ENCODE measurements around the gene ARHGAP32. TPM values are rescaled to one million over a fixed set of nuclear protein-coding genes. Genes with fewer than 3 reads are reported as not detected.

ARHGAP32 gene
- total and polyA plus RNA-seq, 2 donors from 2014 or later, result 2.1 to 30.8 TPM

- intact Hi-C loops (cut with DNase I), result no loop called here
- peaks cover 0 to 2% (median 0%) of the 10 kb centered on the region in 3 donors for H3K4me1 ChIP-seq (ENCODE audit: control insufficient read depth in 2 of 3, insufficient read depth in 2 of 3, low read depth in 1 of 3, low read length in 3 of 3)
- H3K4me3 ChIP-seq (ENCODE audit: low read length in 3 of 3), result no peak overlapping the region
- H3K9ac ChIP-seq (ENCODE audit: low read length in 3 of 3), result no peak overlapping the region
- peaks cover 2 to 34% (median 20%) of the 10 kb centered on the region in 3 donors for H3K36me3 ChIP-seq (ENCODE audit: control insufficient read depth in 2 of 3, insufficient read depth in 3 of 3, low read length in 3 of 3)
- H3K27ac ChIP-seq (ENCODE audit: low read depth in 2 of 2, low read length in 2 of 2), result no peak overlapping the region
- H3K9me3 ChIP-seq (ENCODE audit: control insufficient read depth in 2 of 3, insufficient read depth in 1 of 3, low read length in 3 of 3), result no peaks in the 10 kb centered on the region
- TF ChIP-seq CTCF (IDR thresholded peaks at IDR 0.05; ENCODE audit: borderline replicate concordance, extremely low read depth, insufficient read depth), result no peak
- DNase-seq (no peak), FAIRE-seq (no peak)
- H3K27me3 ChIP-seq (ENCODE audit: control insufficient read depth, insufficient read depth, low read length), result no peaks in the 10 kb centered on the region
Observed at GRCh38 chr11:128967578-128967977, 224.5 kb downstream of the ARHGAP32 start.

- no peak for FAIRE-seq
- Histone ChIP-seq H3K4me3 (ENCODE audit: low read length in 3 of 3) (no peak overlapping the region), H3K27me3 (ENCODE audit: control insufficient read depth, insufficient read depth, low read length) (no peaks in the 10 kb centered on the region), H3K9me3 (ENCODE audit: control insufficient read depth in 2 of 3, insufficient read depth in 1 of 3, low read length in 3 of 3) (no peaks in the 10 kb centered on the region), H3K36me3 (ENCODE audit: control insufficient read depth in 2 of 3, insufficient read depth in 3 of 3, low read length in 3 of 3) (peaks cover 2 to 15% (median 12%) of the 10 kb centered on the region in 3 donors), H3K27ac (ENCODE audit: low read depth in 2 of 2, low read length in 2 of 2) (no peak overlapping the region), H3K4me1 (ENCODE audit: control insufficient read depth in 2 of 3, insufficient read depth in 2 of 3, low read depth in 1 of 3, low read length in 3 of 3) (peaks cover 0 to 2% (median 0%) of the 10 kb centered on the region in 3 donors), H3K9ac (ENCODE audit: low read length in 3 of 3) (no peak overlapping the region)
- no peak for DNase-seq
- intact Hi-C loops (cut with DNase I), result no loop called here
- TF ChIP-seq CTCF (IDR thresholded peaks at IDR 0.05; ENCODE audit: borderline replicate concordance, extremely low read depth, insufficient read depth), result no peak
Observed at GRCh38 chr11:128965485-128965884, 226.6 kb downstream of the ARHGAP32 start.

- no peak overlapping the region for H3K27ac ChIP-seq (ENCODE audit: low read depth in 2 of 2, low read length in 2 of 2)
- no peak overlapping the region for H3K4me3 ChIP-seq (ENCODE audit: low read length in 3 of 3)
- DNase-seq (no peak), FAIRE-seq (no peak)
- peaks cover 0 to 2% (median 0%) of the 10 kb centered on the region in 3 donors for H3K4me1 ChIP-seq (ENCODE audit: control insufficient read depth in 2 of 3, insufficient read depth in 2 of 3, low read depth in 1 of 3, low read length in 3 of 3)
- intact Hi-C loops (cut with DNase I), result no loop called here
- TF ChIP-seq CTCF (IDR thresholded peaks at IDR 0.05; ENCODE audit: borderline replicate concordance, extremely low read depth, insufficient read depth), result no peak
- H3K36me3 ChIP-seq (ENCODE audit: control insufficient read depth in 2 of 3, insufficient read depth in 3 of 3, low read length in 3 of 3), result peaks cover 2 to 5% (median 4%) of the 10 kb centered on the region in 3 donors
- no peaks in the 10 kb centered on the region for H3K27me3 ChIP-seq (ENCODE audit: control insufficient read depth, insufficient read depth, low read length)
- H3K9ac ChIP-seq (ENCODE audit: low read length in 3 of 3), result no peak overlapping the region
- no peaks in the 10 kb centered on the region for H3K9me3 ChIP-seq (ENCODE audit: control insufficient read depth in 2 of 3, insufficient read depth in 1 of 3, low read length in 3 of 3)
Observed at GRCh38 chr11:128964463-128964930, 227.6 kb downstream of the ARHGAP32 start.
